Suprapubic skin (tissue), 4 donors: Measurements from ENCODE around the gene TPCN2. TPM values are rescaled to one million over a fixed set of nuclear protein-coding genes. Genes with fewer than 3 reads are reported as not detected.
"Not testable (repeated sequence)": the region's sequence is repeated elsewhere in the genome, so short reads cannot be mapped to it uniquely, and the experiment has no call there.

ENCODE experiments used
- DNase-seq, 2 donors: peaks; one replicate each; pipeline ENCODE4 v3.0.0-alpha.2; 2019; ENCODE audit warnings: low spot score in 2 of 2
- H3K27ac ChIP-seq: fragments of 200-600 bp; sonication (generic); one replicate; pipeline ENCODE4 v1.5.1; 2019
- H3K27me3 ChIP-seq: fragments of 200-600 bp; sonication (generic); one replicate; pipeline ENCODE4 v1.5.1; 2019
- H3K36me3 ChIP-seq: fragments of 200-600 bp; sonication (generic); one replicate; pipeline ENCODE4 v1.5.1; 2019
- H3K4me1 ChIP-seq: fragments of 200-600 bp; sonication (generic); one replicate; pipeline ENCODE4 v1.5.1; 2019
- H3K4me3 ChIP-seq: fragments of 200-600 bp; sonication (generic); one replicate; pipeline ENCODE4 v1.5.1; 2019; ENCODE audit warnings: mild to moderate bottlenecking
- H3K9me3 ChIP-seq: fragments of 200-600 bp; sonication (generic); one replicate; pipeline ENCODE4 v1.5.1; 2019
- CTCF ChIP-seq, 2 donors: fragments of 200-600 bp in 1 of 2; fragments of 450-650 bp in 1 of 2; sonication (generic) in 1 of 2; IDR thresholded peaks; one replicate each; pipeline ENCODE4 v1.5.1; 2016 to 2019; ENCODE audit warnings: antibody characterized with exemption in 2 of 2, mild to moderate bottlenecking in 1 of 2, moderate library complexity in 1 of 2
- EP300 ChIP-seq: sonication (generic); formaldehyde crosslinking; IDR thresholded peaks from one replicate; pipeline ENCODE4 v1.6.1; 2017; ENCODE audit warnings: antibody characterized with exemption
- POLR2A ChIP-seq, 2 donors: fragments of 450-650 bp; IDR thresholded peaks; one replicate each; pipeline ENCODE4 v1.6.1; 2017; ENCODE audit warnings: antibody characterized with exemption in 2 of 2, mild to moderate bottlenecking in 2 of 2, moderate library complexity in 2 of 2
- POLR2AphosphoS5 ChIP-seq, 3 donors: sonication (generic); formaldehyde crosslinking; IDR thresholded peaks; one replicate each; pipeline ENCODE4 v1.6.1; 2017; ENCODE audit warnings: antibody characterized with exemption in 3 of 3
- WGBS: methylation state at CpG from one replicate; pipeline ENCODE4 v1.1.5; 2018; 5-methylcytosine and 5-hydroxymethylcytosine counted together
- total RNA-seq, 4 donors: library from RNA; depleted of rRNA; stranded (reverse); fragments of >200 nt; gene quantifications; one replicate each; pipeline ENCODE4 v1.1.0, GENCODE V29; 2016

The TPCN2 gene
- total RNA-seq, 4 donors from 2014 or later: 8.4 to 30.3 (median 24.4) TPM

DNA sequence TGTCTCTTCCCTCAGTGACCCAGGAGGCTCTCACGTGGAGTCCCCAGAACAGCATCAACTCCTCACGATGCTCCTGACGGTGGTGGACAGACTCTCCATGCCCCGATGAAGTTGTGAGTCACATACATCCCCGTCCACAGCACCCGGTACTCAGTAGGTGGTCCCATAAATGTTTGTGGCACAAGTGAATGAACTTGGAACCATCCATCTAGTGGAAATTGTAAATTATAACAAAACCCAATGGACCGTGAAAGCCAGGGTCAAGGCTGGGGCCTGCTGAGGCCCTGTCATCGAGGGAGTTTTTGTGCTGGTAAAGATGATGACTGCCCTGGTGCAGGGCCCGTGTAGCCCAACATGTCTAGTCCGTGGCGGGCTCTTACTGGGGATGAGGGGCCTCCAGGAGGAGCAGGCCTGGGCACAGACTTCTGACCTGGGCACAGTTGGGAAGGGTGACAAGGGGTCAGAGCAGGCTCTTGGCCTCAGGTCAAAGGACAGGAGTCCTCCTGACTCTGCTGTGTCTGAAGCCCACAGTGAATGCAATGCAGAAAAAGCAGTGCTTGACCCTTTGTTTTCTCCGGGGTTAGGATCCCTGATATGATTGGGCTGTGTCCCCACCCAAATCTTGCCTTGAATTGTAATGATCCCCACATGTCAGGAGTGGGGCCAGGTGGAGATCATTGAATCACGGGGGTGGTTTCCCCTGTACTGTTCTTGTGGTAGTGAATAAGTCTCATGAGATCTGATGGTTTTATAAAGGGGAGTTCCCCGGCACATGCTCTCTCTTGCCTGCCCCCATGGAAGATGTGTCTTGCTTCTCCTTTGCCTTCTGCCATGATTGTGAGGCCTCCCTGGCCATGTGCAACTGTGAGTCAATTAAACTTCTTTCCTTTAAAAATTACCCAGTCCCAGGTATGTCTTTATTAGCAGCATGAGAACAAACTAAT lies 87.0 kb downstream of the TPCN2 start:
- WGBS: 87% methylated on average over 14 of the region's 14 CpGs
- Histone ChIP-seq H3K4me1 (peaks cover 5% of the 10 kb centered on the region), H3K4me3 (no peak overlapping the region), H3K27me3 (no peaks in the 10 kb centered on the region), H3K27ac (no peak overlapping the region), H3K9me3 (no peaks in the 10 kb centered on the region), H3K36me3 (no peaks in the 10 kb centered on the region)
- TF ChIP-seq POLR2A (IDR thresholded peaks at IDR 0.05): no peak
- no peak for TF ChIP-seq CTCF (IDR thresholded peaks at IDR 0.05)
- TF ChIP-seq EP300: no peak
- TF ChIP-seq POLR2AphosphoS5 (IDR thresholded peaks at IDR 0.05): no peak
- peak in 1 of 2 donors; percentile 67 for DNase-seq

DNA sequence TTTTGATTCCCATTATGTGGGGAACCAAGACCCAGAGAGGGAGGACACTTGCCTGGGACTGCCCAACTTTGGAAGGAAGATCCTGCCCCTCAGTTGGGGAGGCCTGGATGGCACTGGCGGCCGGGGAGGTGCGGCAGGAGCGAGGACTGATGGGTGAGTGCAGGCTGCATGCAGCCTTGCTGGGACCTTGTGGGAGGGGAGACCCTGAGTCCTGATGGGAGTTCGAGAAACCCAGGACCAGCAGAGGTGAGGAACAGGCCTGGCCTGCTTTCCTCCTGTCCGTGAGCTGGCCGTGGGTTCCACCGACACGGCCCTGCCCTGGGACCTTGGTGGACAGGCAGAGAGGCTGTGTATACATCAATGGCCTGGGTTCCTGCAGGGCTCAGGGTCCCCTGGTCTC lies 87.7 kb downstream of the TPCN2 start:
- WGBS: 93% methylated on average over 5 of the region's 9 CpGs
- peak in 1 of 2 donors; percentile 32 for DNase-seq
- Histone ChIP-seq H3K4me3 (no peak overlapping the region), H3K4me1 (peaks cover 5% of the 10 kb centered on the region), H3K36me3 (no peaks in the 10 kb centered on the region), H3K27ac (no peak overlapping the region), H3K27me3 (no peaks in the 10 kb centered on the region), H3K9me3 (no peaks in the 10 kb centered on the region)
- no peak for TF ChIP-seq POLR2A (IDR thresholded peaks at IDR 0.05)
- no peak for TF ChIP-seq EP300
- no peak for TF ChIP-seq POLR2AphosphoS5 (IDR thresholded peaks at IDR 0.05)
- TF ChIP-seq CTCF (IDR thresholded peaks at IDR 0.05): no peak

- WGBS: 65% methylated on average over 5 of the region's 8 CpGs
- Histone ChIP-seq H3K9me3 (no peaks in the 10 kb centered on the region), H3K4me1 (no peaks in the 10 kb centered on the region), H3K27ac (no peak overlapping the region), H3K36me3 (no peaks in the 10 kb centered on the region), H3K27me3 (no peaks in the 10 kb centered on the region), H3K4me3 (no peak overlapping the region)
- TF ChIP-seq POLR2A (IDR thresholded peaks at IDR 0.05): no peak
- no peak for TF ChIP-seq EP300
- no peak for TF ChIP-seq POLR2AphosphoS5 (IDR thresholded peaks at IDR 0.05)
- TF ChIP-seq CTCF (IDR thresholded peaks at IDR 0.05): no peak
- peak in 1 of 2 donors; percentile 40 for DNase-seq
Measured at GRCh38 chr11:69137151-69137844, 88.6 kb downstream of the TPCN2 start.

DNA sequence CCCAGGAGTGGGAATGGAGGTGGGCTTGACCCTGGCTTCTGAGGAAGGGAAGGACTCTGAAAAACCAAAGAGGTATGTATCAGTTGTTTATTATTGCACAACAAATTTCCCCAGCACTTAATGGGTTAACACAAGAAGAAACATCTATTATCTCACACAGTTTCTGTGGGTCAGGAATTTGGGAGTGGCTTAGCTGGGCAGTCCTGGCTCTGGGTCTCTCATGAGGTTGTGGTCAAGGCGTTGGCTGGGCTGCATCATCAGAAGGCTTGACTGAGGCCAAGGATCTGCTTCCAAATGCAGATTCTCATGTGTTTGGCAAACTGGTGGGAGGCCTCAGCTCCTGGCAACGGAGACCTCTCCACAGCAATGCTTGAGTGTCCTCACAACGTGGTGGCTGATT lies 89.5 kb downstream of the TPCN2 start:
- DNase-seq: no peak
- Histone ChIP-seq H3K9me3 (no peaks in the 10 kb centered on the region), H3K27ac (no peak overlapping the region), H3K4me3 (no peak overlapping the region), H3K27me3 (no peaks in the 10 kb centered on the region), H3K4me1 (no peaks in the 10 kb centered on the region), H3K36me3 (no peaks in the 10 kb centered on the region)
- WGBS: 62% methylated on average over 3 of the region's 3 CpGs
- no peak for TF ChIP-seq POLR2AphosphoS5 (IDR thresholded peaks at IDR 0.05)
- TF ChIP-seq POLR2A (IDR thresholded peaks at IDR 0.05): no peak
- TF ChIP-seq EP300: no peak
- TF ChIP-seq CTCF (IDR thresholded peaks at IDR 0.05): no peak

- H3K27me3 ChIP-seq, H3K36me3 ChIP-seq, H3K9me3 ChIP-seq, H3K4me3 ChIP-seq, DNase-seq, H3K27ac ChIP-seq, H3K4me1 ChIP-seq: not testable (repeated sequence)
- 88% methylated on average over 7 of the region's 7 CpGs for WGBS
Measured at GRCh38 chr11:69140161-69140560, 91.4 kb downstream of the TPCN2 start.
